Retinal pigment epithelial cell (primary cell): ENCODE measurements around the gene PARP3.

ENCODE experiments used
- DNase-seq: peaks from one replicate; pipeline ENCODE4 v3.0.0-alpha.2; 2010; ENCODE audit warnings: low read depth
- H3K4me3 ChIP-seq: 2 replicates; pipeline ENCODE4 v1.5.1; 2011; ENCODE audit warnings: mild to moderate bottlenecking, low read length, control low read depth, moderate library complexity
- TF ChIP-seq, protein P1 (sequence below): conservative IDR thresholded peaks from 2 replicates; pipeline ENCODE4 v1.5.1; 2011; ENCODE audit warnings: low read depth, low read length, control low read depth, inconsistent platforms

Gene PARP3

GRCh38 chr3:51963951-51964451 is 21.8 kb downstream of the PARP3 start:
- peak overlapping the region; percentile 81 for H3K4me3 ChIP-seq
- TF ChIP-seq, protein P1, sequence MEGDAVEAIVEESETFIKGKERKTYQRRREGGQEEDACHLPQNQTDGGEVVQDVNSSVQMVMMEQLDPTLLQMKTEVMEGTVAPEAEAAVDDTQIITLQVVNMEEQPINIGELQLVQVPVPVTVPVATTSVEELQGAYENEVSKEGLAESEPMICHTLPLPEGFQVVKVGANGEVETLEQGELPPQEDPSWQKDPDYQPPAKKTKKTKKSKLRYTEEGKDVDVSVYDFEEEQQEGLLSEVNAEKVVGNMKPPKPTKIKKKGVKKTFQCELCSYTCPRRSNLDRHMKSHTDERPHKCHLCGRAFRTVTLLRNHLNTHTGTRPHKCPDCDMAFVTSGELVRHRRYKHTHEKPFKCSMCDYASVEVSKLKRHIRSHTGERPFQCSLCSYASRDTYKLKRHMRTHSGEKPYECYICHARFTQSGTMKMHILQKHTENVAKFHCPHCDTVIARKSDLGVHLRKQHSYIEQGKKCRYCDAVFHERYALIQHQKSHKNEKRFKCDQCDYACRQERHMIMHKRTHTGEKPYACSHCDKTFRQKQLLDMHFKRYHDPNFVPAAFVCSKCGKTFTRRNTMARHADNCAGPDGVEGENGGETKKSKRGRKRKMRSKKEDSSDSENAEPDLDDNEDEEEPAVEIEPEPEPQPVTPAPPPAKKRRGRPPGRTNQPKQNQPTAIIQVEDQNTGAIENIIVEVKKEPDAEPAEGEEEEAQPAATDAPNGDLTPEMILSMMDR, result no peak
- DNase-seq, result no peak

DNA sequence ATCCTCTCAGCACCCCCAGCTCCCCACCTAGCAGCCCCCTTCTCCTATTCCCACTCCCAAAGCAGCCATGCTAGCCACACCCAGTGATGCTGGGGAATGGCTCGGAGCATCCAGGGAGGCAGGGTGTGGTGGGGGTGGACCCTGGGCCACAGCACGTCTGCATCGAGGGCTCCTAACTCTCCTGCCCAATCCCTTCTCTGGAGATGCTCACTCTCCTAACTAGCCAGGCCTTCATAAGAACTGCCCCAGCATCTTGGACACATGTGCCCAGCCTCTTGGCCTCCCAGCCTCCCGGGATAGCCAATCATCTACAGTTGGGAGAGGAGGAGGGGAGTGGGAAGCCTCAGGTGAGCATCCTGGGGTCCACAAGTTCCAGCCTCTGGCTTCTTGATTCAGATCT is 22.4 kb downstream of the PARP3 start:
- TF ChIP-seq, protein P1, result no peak
- peak overlapping the region; percentile 81 for H3K4me3 ChIP-seq
- DNase-seq, result no peak

GRCh38 chr3:51966016-51966415 is 23.9 kb downstream of the PARP3 start:
- DNase-seq, result no peak
- peak overlapping the region; percentile 81 for H3K4me3 ChIP-seq
- TF ChIP-seq, protein P1, result no peak

- DNase-seq, result no peak
- TF ChIP-seq, protein P1, result no peak
- H3K4me3 ChIP-seq, result peak overlapping the region; percentile 81
These were observed 24.3 kb downstream of the PARP3 start for GRCh38 chr3:51966486-51966885.

DNA sequence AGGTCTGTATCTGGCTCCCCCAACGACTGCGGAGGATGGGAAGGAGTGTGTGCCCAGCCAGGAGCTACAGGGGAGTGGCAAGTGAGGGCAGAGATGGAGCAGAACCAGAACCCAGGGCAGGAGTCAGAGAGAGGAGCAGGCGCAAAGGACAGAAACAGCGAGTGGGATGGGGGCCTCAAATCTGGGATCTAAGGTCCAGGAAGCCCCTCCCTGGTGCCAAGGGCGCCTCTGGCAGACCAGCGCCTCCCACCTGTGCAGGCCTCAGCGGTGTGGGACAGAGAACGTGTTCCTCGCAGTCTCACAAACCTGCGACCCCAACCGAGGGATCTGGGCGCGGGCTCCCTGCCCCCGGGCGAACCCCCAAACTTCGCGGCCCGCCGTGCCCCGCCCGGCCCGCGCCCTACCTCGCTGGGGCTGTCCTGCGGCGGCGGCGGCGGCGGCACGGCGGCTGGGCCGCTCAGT is 24.8 kb downstream of the PARP3 start:
- DNase-seq, result no peak
- TF ChIP-seq, protein P1, result peak; percentile 5
- H3K4me3 ChIP-seq, result peak overlapping the region; percentile 81

DNA sequence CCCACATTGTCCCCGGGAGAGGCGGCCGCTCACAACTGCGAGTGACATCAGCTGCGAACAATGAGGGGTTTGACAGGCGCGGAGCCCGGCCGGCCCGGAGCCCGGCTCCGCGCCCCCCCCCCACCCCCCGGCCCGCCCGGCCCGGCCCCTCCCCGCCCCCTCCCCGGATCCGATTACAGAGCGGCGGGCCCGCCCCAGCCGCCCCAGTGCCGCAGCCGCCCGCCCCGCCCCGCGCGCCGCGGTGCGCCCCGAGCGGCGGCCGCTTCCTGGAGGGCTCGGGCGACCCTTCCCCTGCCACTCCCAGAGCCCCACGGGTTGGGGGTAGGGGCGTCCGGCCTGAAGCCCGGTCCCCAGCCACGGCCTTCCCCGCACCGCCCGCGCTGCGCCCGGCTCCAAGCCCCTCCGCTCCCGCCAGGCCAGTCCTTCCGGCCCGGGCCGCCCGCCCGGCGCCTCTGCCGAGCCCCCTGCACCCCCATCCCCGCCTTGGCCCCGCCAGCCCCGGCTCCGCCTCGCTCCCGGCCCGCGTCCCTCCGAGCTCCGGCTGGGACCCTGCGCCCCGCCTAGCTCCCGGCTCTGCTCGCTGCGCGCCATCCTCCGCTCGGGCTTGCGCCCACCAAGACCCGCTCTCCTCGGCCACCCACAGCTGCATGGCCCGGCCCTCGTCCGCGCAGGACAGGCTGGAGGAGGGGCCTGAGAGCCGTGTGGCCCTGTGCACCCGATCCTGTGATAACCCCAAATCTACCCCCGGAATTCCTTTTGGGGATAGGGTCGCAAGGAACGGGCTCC is 25.4 kb downstream of the PARP3 start, which contains the start of gene PCBP4:
Gene PCBP4 (minus strand): TSS at position 71 of the 786 bp plus-strand sequence. CDS start 6,214 bp downstream, outside the sequence.
- no peak for DNase-seq
- TF ChIP-seq, protein P1, result no peak
- peak within 1 kb of the TSS; percentile 81 for H3K4me3 ChIP-seq

- TF ChIP-seq, protein P1, result no peak
- DNase-seq, result no peak
- H3K4me3 ChIP-seq, result peak overlapping the region; percentile 55
These were observed 26.1 kb downstream of the PARP3 start for GRCh38 chr3:51968170-51968775.
